HEK293T (cell line): ENCODE results near the gene HBZ.

Source experiments
- BHLHE40 ChIP-seq: fragments of 450-650 bp; IDR thresholded peaks from 2 replicates; pipeline ENCODE4 v1.6.1; 2016; ENCODE audit warnings: mild to moderate bottlenecking, moderate library complexity, borderline replicate concordance
- CTBP1 ChIP-seq: fragments of 450-650 bp; IDR thresholded peaks from 2 replicates; pipeline ENCODE4 v1.6.1; 2016; ENCODE audit warnings: borderline replicate concordance
- ELF4 ChIP-seq: fragments of 450-650 bp; IDR thresholded peaks from 2 replicates; pipeline ENCODE4 v1.6.1; 2017; ENCODE audit warnings: antibody characterized with exemption
- FOXA1 ChIP-seq: fragments of 450-650 bp; IDR thresholded peaks from 2 replicates; pipeline ENCODE4 v1.6.1; 2016; ENCODE audit warnings: mild to moderate bottlenecking
- FOXK2 ChIP-seq: fragments of 450-650 bp; IDR thresholded peaks from 2 replicates; pipeline ENCODE4 v1.6.1; 2016; ENCODE audit warnings: mild to moderate bottlenecking
- HDGF ChIP-seq: fragments of 450-650 bp; IDR thresholded peaks from 2 replicates; pipeline ENCODE4 v1.6.1; 2017; ENCODE audit warnings: antibody characterized with exemption, borderline replicate concordance
- L3MBTL2 ChIP-seq: fragments of 450-650 bp; conservative IDR thresholded peaks from 2 replicates; pipeline ENCODE4 v1.6.1; 2016; ENCODE audit warnings: mild to moderate bottlenecking
- LEF1 ChIP-seq: fragments of 450-650 bp; IDR thresholded peaks from 2 replicates; pipeline ENCODE4 v1.6.1; 2017; ENCODE audit warnings: mild to moderate bottlenecking, borderline replicate concordance
- NFRKB ChIP-seq: fragments of 450-650 bp; IDR thresholded peaks from 2 replicates; pipeline ENCODE4 v1.6.1; 2016; ENCODE audit warnings: mild to moderate bottlenecking, moderate library complexity
- SP1 ChIP-seq: fragments of 450-650 bp; IDR thresholded peaks from 2 replicates; pipeline ENCODE4 v1.6.1; 2017
- SUZ12 ChIP-seq: fragments of 450-650 bp; IDR thresholded peaks from 2 replicates; pipeline ENCODE4 v1.6.1; 2016; ENCODE audit warnings: mild to moderate bottlenecking
- TARDBP ChIP-seq: fragments of 450-650 bp; IDR thresholded peaks from 2 replicates; pipeline ENCODE4 v1.6.1; 2016

DNA sequence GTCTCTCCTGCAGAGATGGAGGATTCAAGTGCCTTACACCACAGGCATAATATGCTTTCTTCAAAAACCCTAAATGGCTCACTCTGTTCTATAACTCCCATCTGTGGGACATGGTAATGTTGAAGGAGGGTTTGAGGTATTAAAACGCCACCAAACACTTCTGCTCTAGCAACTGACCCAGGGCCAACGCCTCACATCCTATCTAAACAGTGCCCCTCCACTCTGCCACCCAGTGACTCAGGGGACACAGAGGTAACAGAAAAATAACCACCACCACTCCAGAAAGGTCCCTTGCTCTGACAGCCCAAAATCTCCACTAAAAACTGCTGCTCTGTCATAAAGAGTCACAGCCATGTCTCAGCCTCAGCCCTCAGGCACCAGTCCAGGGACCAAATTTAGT is 31.7 kb upstream of the HBZ start:
- no peak for TF ChIP-seq BHLHE40
- no peak for TF ChIP-seq SP1
- TF ChIP-seq ELF4, result no peak
- no peak for TF ChIP-seq TARDBP
- TF ChIP-seq CTBP1, result no peak
- no peak for TF ChIP-seq L3MBTL2
- TF ChIP-seq NFRKB, result no peak
- TF ChIP-seq FOXK2, result no peak
- TF ChIP-seq FOXA1, result no peak
- TF ChIP-seq HDGF, result no peak
- TF ChIP-seq LEF1, result no peak
- TF ChIP-seq SUZ12, result no peak
